ENCODE measurements around the gene PPP1R14D.

The PPP1R14D gene

GRCh38 chr15:40766906-40767837, 61.3 kb downstream of the PPP1R14D start:
- H3K27ac ChIP-seq = peak overlapping the region; percentile 95
- 0 out of 2 replicates have a peak, but pooled peaks cover 11% of the 10 kb centered on the region for H3K36me3 ChIP-seq
- no peaks in the 10 kb centered on the region for H3K9me3 ChIP-seq
- no peak for TF ChIP-seq Cebpa-rat (IDR thresholded peaks at IDR 0.05)
- H3K9ac ChIP-seq = peak overlapping the region; percentile 80; the same call in 1 of the 2 replicates
- peaks cover 7% of the 10 kb centered on the region; the same call in 1 of the 2 replicates for H3K27me3 ChIP-seq
- H4K20me1 ChIP-seq = peaks cover 61% of the 10 kb centered on the region; the same call in 1 of the 2 replicates
- H3K4me2 ChIP-seq = peak overlapping the region; percentile 99
- H3K4me1 ChIP-seq = peaks cover 96% of the 10 kb centered on the region
- H3K4me3 ChIP-seq = peak overlapping the region; percentile 59

- Histone ChIP-seq H3K27ac (peak overlapping the region; percentile 20; the same call in 1 of the 2 replicates), H3K9me3 (no peaks in the 10 kb centered on the region), H3K27me3 (peaks cover 7% of the 10 kb centered on the region; the same call in 1 of the 2 replicates), H3K9ac (0 out of 2 replicates have a peak overlapping the region, but pooled peaks have one; percentile 80), H4K20me1 (peaks cover 53% of the 10 kb centered on the region; the same call in 1 of the 2 replicates), H3K4me1 (peaks cover 88% of the 10 kb centered on the region), H3K4me3 (no peak overlapping the region), H3K4me2 (peak overlapping the region; percentile 99), H3K36me3 (0 out of 2 replicates have a peak, but pooled peaks cover 11% of the 10 kb centered on the region)
- no peak for TF ChIP-seq Cebpa-rat (IDR thresholded peaks at IDR 0.05)
Observed at GRCh38 chr15:40766194-40766815, 62.2 kb downstream of the PPP1R14D start.

Data from BLaER1 (cell line).